Urinary bladder (tissue), 4 donors: ENCODE results near the gene PRKCH. TPM values are rescaled to one million over a fixed set of nuclear protein-coding genes. Genes with fewer than 3 reads are reported as not detected.

ENCODE experiments used
- DNase-seq: peaks from one replicate; pipeline ENCODE4 v3.0.0-alpha.2; 2015; ENCODE audit errors: extremely low spot score
- H3K27ac ChIP-seq: one replicate; pipeline ENCODE4 v1.5.1; 2013; ENCODE audit warnings: low read depth, mild to moderate bottlenecking, moderate library complexity
- H3K36me3 ChIP-seq: one replicate; pipeline ENCODE4 v1.6.1; 2013; ENCODE audit warnings: mild to moderate bottlenecking, moderate library complexity; ENCODE audit not compliant: insufficient read depth
- H3K4me1 ChIP-seq: one replicate; pipeline ENCODE4 v1.6.1; 2013; ENCODE audit warnings: mild to moderate bottlenecking, moderate library complexity; ENCODE audit not compliant: insufficient read depth
- H3K4me3 ChIP-seq: one replicate; pipeline ENCODE4 v1.5.1; 2013; ENCODE audit warnings: low read depth, low read length
- WGBS: extraction: QIAGEN DNeasy Blood & Tissue Kit; methylation state at CpG from one replicate; pipeline ENCODE4 v1.1.7; 2013; 5-methylcytosine and 5-hydroxymethylcytosine counted together
- polyA plus RNA-seq: library from polyadenylated mRNA; stranded (reverse); fragments of 200-250 nt; gene quantifications from one replicate; pipeline ENCODE4 v1.2.3, GENCODE V29; 2013
- total RNA-seq: library from RNA; depleted of rRNA; stranded (reverse); fragments of >200 nt; gene quantifications from one replicate; pipeline ENCODE4 v1.2.3, GENCODE V29; 2014
- donor health status: healthy with polysubstance abuse.
- donor health status: healthy.

The PRKCH gene
- total and polyA plus RNA-seq, 2 donors: 13.3 to 53.6 TPM

DNA sequence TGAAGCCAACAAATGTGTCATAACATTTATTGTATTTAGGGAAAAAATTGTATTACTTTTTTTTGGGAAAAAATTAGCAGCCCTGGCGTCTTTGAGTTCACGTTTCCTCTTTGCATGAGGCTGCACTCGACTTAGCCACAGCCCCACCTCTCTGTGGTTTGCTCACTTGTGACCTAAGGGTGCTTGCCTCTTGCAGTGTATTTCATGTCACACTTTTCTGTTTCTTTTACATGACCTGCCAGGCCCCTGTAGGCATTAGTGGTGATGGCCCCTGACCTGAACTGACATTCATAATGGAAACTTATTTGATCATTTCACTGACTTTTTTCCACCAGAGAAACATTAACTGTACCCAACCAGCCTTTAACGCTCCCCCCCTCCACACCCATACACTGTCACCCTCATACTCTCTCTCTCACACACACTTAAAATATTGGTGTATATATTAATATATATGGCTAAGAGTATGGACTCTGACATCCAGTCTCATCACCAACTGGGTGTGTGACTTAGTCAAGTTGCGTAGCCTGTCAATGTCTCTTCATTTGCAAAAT lies 122.9 kb downstream of the PRKCH start:
- H3K36me3 ChIP-seq: no peaks in the 10 kb centered on the region
- H3K4me1 ChIP-seq: peaks cover 1% of the 10 kb centered on the region
- WGBS: 77% methylated on average over 5 of the region's 5 CpGs
- no peak for DNase-seq
- H3K4me3 ChIP-seq: no peak overlapping the region
- peak overlapping the region; percentile 38 for H3K27ac ChIP-seq

- Histone ChIP-seq H3K4me1 (no peaks in the 10 kb centered on the region), H3K27ac (no peak overlapping the region), H3K4me3 (no peak overlapping the region), H3K36me3 (peaks cover 2% of the 10 kb centered on the region)
- WGBS: 78% methylated on average over 2 of the region's 2 CpGs
- DNase-seq: no peak
Measured at GRCh38 chr14:61451491-61451890, 130.1 kb downstream of the PRKCH start.

DNA sequence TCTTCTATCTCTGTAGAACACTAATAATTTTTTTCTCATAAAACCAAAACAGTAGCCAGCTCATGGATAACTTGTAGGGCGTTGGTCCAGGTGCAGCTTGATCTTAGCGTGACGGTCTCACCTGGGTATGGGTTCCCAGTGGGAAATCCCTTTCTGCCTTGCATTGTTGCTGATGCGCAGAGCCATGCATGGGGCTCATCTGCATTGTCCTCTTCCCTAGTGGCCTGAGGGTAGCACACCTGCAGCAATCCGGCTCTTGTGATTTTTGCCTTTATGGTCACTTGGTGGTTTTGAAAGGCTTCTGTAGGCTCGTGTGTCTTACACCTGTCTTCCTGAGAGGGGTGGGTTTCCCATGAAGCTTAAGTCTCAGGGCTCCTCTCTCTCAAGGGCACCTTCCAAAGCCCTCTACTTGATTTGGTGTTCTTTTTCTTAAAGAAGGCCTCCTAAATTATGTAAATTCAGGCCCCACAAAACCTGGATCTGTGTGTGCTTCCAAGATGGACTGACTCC lies 130.6 kb downstream of the PRKCH start:
- Histone ChIP-seq H3K27ac (no peak overlapping the region), H3K4me3 (no peak overlapping the region), H3K36me3 (peaks cover 2% of the 10 kb centered on the region), H3K4me1 (no peaks in the 10 kb centered on the region)
- 92% methylated on average over 6 of the region's 6 CpGs for WGBS
- no peak for DNase-seq

- H3K36me3 ChIP-seq: peaks cover 2% of the 10 kb centered on the region
- H3K27ac ChIP-seq: no peak overlapping the region
- no peak for DNase-seq
- H3K4me3 ChIP-seq: no peak overlapping the region
- H3K4me1 ChIP-seq: no peaks in the 10 kb centered on the region
- WGBS: 93% methylated on average over 3 of the region's 3 CpGs
Measured at GRCh38 chr14:61452452-61452851, 131.1 kb downstream of the PRKCH start.

GRCh38 chr14:61453103-61453767 lies 131.9 kb downstream of the PRKCH start:
- no peaks in the 10 kb centered on the region for H3K4me1 ChIP-seq
- DNase-seq: no peak
- no peak overlapping the region for H3K27ac ChIP-seq
- H3K4me3 ChIP-seq: no peak overlapping the region
- WGBS: 73% methylated on average over 9 of the region's 9 CpGs
- H3K36me3 ChIP-seq: peaks cover 2% of the 10 kb centered on the region

DNA sequence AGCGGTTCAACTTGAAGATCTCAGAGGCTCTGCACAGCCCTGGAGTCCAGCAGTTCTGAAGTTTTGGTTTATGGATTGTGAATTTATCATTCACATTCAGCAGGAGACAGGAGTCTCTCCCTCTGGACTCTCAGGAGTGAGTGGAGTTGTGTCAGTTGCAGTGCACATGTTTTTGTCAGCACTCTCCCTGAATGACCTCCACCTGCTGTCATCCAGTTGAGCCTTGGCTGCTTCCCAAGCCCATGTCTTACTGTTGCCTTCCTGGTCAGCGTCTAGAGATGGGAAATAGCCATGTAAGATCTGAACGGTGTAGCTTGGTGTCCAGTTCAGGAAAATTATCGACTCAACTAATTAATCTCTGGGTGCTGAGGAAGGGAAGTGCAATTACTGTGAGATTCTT lies 133.2 kb downstream of the PRKCH start:
- 62% methylated on average over 4 of the region's 4 CpGs for WGBS
- DNase-seq: no peak
- peaks cover 2% of the 10 kb centered on the region for H3K36me3 ChIP-seq

DNA sequence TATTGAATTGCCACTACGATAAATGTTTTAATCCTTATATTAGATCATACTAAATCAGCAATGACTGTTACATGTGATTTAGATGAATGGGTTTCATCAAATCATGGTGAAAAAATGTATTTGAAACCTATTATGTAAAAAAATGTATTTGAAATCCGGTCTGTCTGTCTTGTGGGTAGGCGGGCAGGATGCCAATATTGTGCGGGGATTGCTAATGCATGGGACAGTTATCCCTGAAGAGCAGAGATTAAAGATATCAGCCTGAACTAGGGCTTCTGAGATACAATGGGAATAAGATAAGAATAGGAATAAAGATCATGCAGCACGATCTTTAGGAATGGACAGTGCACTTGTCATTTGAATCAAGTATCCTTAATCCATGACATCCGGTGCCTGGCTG lies 134.0 kb downstream of the PRKCH start:
- H3K27ac ChIP-seq: no peak overlapping the region
- H3K4me1 ChIP-seq: no peaks in the 10 kb centered on the region
- WGBS: 79% methylated on average over 6 of the region's 6 CpGs
- DNase-seq: no peak
- no peak overlapping the region for H3K4me3 ChIP-seq
- H3K36me3 ChIP-seq: peaks cover 2% of the 10 kb centered on the region

More for the DNA sequence above, 133.2 kb downstream of the PRKCH start:
- H3K4me3 ChIP-seq: no peak overlapping the region
- H3K4me1 ChIP-seq: no peaks in the 10 kb centered on the region
- no peak overlapping the region for H3K27ac ChIP-seq

DNA sequence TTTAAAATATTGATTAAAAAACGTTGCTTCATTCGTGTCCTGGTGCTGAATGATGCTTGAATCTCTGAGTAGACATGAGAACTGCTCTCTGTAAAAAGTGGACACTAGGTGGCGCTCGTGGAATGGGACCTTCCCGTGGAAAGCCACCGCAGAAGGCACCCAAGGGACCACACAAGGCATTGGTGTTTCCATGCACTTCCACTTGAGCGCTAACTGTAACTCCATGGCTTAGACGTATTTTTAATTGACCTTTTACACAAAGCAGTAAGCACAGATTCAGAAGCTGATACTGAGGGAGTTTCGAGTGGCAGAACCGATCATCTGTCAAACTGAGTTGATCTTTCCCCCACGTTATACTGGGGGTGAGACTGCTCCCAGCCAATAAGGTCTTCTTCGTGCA lies 135.3 kb downstream of the PRKCH start:
- H3K4me3 ChIP-seq: no peak overlapping the region
- 36% methylated on average over 12 of the region's 12 CpGs for WGBS
- no peaks in the 10 kb centered on the region for H3K4me1 ChIP-seq
- DNase-seq: no peak
- H3K27ac ChIP-seq: no peak overlapping the region
- no peaks in the 10 kb centered on the region for H3K36me3 ChIP-seq

- H3K36me3 ChIP-seq: no peaks in the 10 kb centered on the region
- no peak overlapping the region for H3K27ac ChIP-seq
- DNase-seq: no peak
- H3K4me1 ChIP-seq: no peaks in the 10 kb centered on the region
- no peak overlapping the region for H3K4me3 ChIP-seq
Measured at GRCh38 chr14:61458766-61459165, 137.4 kb downstream of the PRKCH start.

GRCh38 chr14:61459229-61459628 lies 137.8 kb downstream of the PRKCH start:
- H3K27ac ChIP-seq: no peak overlapping the region
- H3K36me3 ChIP-seq: no peaks in the 10 kb centered on the region
- DNase-seq: no peak
- 88% methylated on average over 6 of the region's 6 CpGs for WGBS
- H3K4me3 ChIP-seq: no peak overlapping the region
- H3K4me1 ChIP-seq: no peaks in the 10 kb centered on the region

GRCh38 chr14:61460063-61460462 lies 138.7 kb downstream of the PRKCH start:
- 96% methylated on average over 1 of the region's 1 CpG for WGBS
- no peak overlapping the region for H3K27ac ChIP-seq

DNA sequence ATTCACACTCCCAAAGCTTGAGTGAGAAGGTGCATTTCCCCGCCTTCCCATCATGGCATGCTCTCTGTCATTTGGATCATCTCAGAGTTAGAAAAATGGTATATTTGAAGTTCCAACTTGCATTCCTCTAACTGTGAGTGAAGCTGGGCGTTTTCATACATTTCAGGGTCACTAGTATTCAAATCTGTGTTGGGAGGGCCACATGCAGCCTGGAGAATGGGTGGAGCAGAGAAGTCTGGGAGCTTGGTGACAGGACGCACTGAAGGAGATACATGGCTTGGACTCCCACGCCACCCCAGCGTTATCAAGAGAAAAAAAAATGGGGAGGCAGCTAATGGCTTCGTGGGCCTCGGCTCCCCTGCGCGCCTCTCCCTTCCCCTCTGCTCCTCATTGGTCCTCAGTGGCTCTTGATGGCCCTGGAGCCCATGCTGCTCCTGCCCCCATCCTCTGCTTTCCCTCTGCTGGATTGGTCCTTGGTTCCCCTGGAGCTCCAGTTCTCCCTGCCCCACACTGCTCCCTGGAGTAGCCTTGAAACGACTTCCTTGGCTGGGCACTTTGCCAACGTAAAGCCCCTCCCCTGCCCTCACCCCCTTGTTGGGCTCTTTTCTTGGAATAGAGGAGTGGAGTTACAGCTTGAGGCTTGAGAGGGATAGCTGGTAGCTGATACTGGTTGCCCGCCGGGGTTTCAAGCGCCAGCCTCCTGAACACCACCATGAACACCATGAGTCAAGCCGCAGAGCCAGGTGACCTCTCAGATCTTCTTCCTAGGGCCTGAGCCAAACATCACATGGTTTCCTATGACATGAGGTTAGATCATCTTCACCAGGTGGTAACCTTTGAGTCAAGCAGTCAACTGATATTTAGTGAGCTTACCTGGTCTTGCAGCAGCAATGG lies 139.6 kb downstream of the PRKCH start:
- DNase-seq: no peak
- Histone ChIP-seq H3K36me3 (no peaks in the 10 kb centered on the region), H3K27ac (no peak overlapping the region), H3K4me1 (no peaks in the 10 kb centered on the region), H3K4me3 (no peak overlapping the region)
- WGBS: 72% methylated on average over 15 of the region's 15 CpGs

More at GRCh38 chr14:61460063-61460462, 138.7 kb downstream of the PRKCH start:
- no peak for DNase-seq
- H3K4me3 ChIP-seq: no peak overlapping the region
- no peaks in the 10 kb centered on the region for H3K4me1 ChIP-seq
- no peaks in the 10 kb centered on the region for H3K36me3 ChIP-seq

DNA sequence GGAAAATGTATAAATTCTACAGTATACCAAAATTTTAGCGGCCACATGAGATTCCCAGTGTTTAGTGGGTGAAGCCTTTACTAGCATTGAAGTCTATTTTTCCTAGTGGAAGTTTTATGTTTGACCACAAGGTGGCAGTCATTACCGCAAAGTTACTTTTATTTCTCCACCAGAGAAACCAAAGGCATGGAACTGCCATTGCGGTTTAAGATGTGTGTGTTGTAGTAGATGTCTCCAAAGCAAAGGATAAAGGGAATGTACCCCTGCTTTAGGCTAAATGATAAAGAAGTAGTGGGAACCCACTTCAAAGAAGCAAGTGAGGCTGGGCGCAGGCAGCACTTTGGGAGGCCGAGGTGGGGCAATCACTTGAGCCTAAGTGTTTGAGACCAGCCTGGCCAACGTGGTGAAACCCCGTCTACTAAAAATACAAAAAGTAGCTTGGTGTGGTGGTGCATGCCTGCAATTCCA lies 140.5 kb downstream of the PRKCH start:
- WGBS: 43% methylated on average over 7 of the region's 7 CpGs

More for the DNA sequence above, 140.5 kb downstream of the PRKCH start:
- no peak overlapping the region for H3K4me3 ChIP-seq
- no peak overlapping the region for H3K27ac ChIP-seq
- H3K36me3 ChIP-seq: no peaks in the 10 kb centered on the region
- peak; percentile 73 for DNase-seq
- no peaks in the 10 kb centered on the region for H3K4me1 ChIP-seq
